ENCODE data around the gene ISYNA1.

ISYNA1 gene

DNA sequence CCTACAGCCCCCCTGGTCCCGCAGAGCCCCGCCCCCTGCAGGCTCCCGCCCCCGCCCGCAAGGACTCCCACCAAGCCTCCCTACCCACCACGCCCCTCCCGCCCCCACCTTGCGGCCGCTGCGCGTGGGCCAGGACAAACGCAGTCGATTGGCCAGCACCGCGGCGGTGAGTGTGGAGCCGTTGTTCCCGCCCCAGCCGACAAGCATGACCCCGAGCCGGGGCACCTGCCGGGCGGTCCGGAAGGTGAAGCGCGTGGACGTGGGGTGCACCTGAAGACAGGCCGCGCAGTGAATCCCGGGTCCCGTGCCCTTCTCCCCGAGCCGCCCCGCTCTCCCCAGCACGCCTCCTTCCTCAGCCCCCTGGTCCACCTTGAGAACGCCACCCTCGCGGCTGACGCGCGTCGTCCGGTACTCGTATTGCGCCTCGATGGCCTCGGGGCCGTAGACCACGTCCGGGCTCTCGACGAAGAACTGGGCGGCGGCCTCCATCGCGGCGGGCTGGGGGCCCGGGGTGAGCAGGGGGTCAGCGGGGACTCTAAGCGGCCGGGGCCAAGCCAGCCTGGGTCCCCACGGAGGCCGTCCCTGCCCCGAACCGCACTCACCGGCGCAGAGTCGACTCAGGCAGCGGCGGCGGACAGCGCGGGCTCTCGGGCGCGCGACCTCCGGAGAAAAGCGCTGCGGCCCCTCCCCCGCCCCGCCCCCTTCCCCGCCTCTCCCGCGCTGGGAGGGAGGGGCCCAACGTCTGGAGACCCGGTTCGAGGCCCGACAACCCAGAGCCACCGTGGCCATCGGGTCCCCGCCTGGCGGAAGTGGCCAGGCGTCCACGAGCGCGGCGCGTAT, at the start of gene ISYNA1:
TSS of gene ISYNA1 (minus strand) at position 643 of the 840 bp plus-strand sequence. CDS start at position 489, 154 bp downstream.
- DNase-seq, result no peak

DNA sequence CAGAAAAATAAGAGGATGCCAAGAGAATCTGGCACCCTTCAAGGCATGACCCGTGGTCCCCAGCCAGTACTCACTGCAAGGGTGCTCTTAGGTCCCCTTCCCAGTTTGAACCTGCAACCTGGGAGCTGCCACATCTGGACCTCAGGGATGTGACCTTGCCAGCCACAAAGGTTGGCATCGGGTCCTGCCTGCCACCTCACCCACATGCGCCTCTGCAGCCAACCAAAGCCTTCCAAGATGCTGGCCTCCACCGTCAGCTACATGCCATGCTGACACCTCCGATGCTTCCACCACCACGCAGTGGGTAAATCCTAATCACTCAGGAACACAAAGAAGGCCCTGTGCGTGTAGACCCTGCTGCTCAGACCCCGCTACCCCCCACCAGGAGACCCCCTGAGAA, 48.8 kb upstream of the ISYNA1 start:
- DNase-seq, result no peak

DNA sequence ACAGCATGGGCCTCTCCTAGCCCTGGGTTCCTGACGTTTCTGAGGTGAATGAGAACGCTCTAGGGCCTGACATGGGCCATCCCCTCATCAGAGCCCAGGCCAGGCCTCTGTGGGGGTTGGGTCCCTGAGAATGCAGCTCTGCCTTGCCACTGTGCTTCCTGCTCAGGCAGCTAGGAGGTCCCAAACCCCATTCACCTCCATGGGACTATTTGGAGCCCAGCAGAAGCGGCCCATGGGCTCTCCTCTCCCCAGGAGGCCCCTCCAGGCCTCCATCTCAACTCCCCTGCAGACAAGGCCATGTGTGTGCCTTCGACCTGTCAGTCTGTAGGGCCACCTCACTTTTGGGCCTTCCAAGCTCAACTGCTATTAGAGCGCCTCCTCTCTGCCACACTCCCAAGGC, 47.1 kb upstream of the ISYNA1 start:
- DNase-seq, result no peak

DNA sequence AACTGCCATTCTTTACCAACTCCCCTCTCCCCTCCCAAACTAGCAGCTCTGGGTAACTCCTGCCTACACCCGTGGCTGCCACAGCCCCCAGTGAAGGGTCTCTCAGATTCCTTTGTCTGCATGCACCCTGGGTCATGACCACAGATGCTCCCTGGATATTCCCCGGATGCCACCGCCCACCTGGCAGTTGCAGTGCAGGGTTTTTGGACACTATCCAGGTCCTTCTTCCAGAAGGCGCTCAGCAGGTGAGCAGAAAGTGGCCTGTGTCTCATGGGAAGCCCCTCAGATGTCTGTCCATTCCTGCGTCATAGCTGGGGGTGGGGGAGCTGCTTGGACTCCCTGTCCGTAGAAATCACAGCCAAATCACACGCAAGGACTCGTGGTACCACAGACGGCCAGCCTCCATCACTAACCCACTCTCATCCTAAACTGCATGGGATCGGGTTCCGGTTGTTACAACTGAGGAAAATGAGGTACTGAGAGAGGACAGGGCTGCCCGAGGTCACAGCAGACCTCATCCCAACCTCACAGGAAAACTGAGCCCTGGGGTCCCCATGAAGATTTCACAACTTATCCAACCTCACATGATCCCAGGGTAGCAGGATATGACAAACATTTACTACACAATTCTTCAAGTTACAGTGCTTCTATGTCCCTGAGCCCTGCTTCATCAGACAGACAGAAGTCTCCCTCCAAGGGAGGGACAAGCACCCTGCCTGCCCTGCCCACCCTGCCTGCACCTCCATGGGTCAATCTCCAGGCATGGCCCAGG, 45.4 kb upstream of the ISYNA1 start:
- no peak for DNase-seq

DNA sequence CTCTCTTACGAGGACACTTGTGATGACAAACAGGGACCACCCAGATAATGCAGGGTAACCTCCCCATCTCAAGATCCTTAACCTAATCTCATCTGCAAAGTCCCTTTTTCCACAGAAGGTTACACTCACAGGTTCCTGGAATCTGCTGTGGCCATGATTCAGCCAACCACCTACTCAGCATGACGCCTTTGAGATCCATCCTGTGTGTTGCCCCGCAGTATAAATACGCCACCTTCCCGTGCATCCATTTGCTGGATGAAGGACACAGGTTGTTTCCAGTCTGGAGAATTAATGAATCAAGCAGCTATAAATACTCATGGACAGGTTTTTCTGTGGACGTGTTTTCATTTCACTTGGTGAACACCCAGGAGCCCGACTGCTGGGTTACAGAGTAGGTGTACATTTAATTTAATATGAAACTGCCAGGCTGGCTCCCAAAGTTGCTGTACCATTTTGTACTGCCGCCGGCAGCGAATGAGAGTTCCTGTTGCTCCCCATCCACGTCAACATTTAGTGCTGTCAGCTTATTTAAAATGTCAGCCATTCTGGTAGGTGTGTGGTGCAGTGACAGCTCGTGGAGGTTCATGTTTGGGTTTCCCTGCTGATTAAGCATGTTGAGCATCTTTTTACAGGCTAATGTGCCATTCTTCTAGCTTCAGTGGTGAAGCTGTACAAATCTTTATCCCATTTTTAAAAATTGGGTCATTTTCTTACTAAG, 43.7 kb upstream of the ISYNA1 start:
- no peak for DNase-seq

DNA sequence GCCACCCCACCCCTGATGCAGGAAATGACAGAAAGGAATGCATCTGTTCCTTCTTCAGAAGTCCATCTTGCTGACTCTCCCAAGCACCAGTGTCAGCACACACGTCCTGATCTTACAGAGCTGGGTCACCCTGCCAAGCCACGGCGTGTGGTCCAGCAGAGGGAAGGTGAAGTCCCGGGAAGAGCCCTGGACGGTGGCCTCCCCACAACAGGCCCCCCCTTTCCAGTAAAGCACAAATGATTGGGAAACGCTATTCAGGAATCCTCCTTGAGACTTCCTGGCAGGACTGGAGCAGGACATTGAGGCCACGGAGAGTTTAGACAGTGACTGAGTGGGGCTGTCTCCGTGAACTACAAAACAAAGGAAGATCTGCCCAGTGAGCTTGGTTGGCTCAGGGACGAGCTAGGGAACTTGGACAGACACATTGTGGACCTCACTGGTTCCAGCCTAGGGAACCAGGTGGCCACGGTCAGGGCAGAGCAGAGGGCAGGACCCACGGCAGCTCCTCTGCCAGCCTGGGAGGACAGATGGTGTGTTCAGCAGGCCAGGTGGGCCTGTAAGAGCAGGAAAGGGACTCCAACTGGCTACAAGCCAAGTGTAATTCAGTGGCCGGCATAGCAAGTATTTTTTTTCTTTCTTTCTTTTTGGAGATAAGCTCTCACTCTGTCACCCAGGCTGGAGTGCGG, 42.2 kb upstream of the ISYNA1 start:
- DNase-seq, result no peak

DNA sequence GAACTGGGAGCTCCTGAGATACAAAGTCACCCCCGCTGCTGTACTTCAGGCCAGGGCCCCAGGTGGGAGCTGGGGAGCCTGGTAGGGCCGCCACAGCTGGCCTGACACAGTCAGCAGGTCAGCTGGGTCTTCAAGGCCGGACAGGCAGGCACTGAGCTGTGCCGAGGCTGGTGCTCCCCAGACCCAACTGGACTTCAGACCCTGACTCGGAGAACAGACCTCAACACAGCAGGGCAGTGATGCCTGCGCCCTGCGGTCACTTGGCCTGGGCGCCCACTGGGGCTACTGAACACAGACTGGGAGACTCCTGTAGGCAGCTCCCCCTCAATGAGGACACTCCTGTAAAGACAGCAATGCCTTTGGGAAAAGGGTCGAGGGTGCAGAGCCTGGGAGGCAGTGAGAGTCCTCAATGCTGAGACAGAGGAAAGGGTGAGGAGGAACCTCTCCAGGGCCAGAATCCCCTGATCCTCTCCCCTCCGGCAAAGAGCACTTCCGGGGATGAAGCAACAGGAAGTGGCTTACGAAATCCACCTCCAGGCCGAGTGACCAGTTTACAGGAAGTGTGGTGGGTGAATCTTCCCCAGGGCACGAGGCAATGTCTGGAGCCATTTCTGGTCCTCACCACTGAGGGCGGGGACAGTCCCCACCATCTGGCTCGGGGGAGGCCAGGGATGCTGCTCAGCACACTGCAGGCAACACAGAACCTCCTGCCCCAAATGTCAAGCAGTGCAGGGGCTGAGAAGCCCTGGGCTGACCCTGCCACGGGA, 40.8 kb upstream of the ISYNA1 start:
- peak; percentile 83 for DNase-seq

DNA sequence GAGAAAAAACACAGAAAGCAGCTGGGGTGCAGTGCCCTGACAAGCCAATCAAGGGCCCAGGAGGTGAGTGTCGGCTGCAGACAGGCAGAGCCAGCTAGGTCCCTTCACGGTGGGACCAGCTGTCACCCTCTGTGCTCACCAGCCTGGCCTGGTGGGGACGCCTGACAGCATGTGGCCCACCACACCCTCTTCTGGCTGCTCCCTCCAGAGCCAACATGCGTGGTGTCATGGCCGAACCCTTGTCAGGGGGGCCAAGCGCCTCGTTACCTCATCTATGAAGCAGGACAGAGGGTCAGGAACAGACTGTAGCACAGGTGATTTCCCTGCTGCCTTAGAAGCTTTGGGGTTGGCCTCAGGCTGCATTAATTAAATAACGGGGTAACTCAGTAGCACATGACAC, 40.0 kb upstream of the ISYNA1 start:
- DNase-seq, result no peak

DNA sequence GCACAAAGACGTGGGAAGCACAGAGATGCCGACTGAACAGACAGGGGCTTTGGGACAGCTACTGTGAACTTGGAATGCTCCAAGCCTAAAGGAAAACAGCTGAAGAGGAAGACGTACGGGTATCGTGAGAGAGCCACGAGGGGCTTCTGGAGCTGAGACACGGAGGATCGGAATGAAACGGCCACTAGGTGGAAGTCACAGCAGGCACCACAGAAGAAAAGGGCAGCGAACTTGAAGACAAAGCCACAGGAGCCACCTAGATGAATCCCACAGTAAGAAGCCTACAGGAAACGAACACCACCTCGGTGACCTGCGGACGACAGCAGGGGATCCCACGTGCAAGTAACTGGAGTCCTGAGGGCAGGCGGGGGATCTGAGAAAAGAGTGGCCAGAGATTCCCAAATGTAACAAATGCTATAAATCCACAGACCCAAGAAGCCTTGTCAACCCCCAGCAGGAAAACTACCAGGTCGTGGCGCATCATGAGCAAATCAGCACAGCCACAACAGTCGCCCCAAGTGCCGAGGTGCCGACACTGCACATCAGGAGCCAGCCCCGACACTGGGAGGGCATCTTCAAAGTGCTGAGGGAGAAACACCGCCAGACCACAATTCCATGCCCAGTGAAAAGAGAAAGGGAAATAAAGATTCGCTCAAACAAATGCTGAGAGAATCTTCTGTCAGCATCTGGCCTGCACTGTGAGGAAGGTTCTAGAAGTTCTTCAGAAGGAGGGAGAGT, 39.3 kb upstream of the ISYNA1 start:
- DNase-seq, result no peak

DNA sequence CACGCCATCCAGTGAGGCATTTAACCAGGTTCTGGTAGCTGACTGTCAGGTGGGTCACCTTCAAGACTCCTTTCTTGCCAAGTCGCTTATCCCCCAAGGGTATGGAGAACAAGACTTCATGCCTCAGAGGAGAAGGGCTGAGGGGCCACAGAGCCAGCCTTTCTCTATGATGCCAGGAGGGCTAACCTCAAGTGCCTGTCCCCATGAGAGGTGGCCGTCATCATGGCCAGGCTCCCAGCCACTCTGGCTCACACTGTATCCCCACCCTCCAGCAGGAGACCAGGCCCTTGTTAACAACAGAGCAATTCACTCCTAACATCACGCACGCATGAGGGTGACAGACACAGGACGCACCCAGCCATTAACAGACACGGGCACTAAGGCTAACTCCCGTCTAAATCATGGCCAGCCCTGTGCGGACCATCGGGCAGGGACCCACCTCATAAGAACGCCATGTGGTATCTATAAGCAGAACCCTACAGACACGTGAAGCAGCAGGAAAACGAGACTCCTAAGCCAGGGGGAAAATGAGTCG, 38.6 kb upstream of the ISYNA1 start:
- DNase-seq, result no peak

DNA sequence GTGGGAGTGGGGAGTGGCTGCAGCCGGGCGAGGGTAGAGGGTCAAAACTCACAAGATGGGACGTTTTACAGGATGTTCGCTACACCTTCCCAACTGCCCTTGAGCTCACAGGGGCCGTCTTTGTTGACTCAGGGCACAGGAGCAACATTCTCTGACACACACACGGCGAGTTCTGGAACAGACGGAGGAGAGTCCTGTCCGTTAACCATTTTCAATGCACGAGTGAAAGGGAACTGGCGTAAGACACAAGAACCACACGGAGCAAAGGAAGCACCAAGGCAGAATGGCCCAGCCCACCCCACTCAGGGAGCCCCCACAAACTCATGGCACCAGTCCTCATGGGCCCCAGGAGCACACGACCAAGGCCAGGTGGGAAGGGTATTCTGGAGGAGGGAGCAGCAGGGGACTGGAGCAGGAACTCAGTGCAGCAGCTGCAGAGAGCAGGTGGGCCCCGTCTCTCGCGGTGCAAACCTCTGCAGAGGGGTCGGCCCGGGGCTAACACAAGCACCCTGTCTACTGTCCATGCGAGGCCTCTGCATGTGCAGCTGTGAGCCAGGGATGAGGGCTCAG, 37.9 kb upstream of the ISYNA1 start:
- DNase-seq, result no peak

DNA sequence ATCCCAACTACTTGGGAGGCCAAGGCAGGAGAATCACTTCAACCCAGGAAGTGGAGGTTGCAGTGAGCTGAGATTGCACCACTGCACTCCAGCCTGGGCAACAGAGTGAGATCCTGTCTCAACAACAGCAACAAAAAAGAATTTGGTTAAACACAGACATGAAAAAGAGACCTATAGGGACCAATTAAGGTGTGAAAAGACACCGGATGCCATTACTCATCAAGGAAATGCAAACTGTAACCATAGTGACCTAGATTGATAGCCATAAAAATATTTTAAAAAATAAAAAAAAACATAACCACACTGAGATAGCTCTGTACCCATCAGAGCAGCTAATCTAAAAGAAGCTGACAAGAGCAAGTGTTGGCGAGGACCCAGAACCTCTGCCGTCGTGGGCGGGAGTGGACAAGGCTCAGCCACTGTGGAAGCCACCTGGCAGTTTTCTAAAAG, 37.1 kb upstream of the ISYNA1 start:
- peak; percentile 68 for DNase-seq

DNA sequence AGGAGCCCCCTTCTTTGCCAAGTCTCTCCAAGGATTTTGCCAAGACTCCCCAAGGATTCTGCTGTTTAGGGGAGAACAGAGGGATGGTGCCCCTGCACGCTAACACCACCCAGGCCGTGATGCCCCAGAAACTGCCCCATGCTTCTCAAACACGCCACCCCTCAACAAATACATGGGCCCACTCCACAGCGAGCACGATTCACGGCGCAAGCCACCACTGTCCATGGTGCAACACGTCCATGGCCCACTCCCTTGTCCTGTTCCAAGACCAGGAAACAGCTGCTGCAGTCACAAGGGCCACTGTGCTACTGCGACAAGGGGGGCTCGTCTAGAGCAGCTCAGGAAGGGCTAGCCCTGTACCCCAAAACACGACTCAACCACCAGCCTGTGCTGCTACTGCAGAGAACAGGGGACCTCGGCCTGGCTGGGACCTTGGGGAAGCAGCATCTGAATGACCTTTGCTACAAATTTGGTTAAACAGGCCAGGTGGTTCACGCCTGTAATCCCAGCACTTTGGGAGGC, 36.5 kb upstream of the ISYNA1 start:
- no peak for DNase-seq

DNA sequence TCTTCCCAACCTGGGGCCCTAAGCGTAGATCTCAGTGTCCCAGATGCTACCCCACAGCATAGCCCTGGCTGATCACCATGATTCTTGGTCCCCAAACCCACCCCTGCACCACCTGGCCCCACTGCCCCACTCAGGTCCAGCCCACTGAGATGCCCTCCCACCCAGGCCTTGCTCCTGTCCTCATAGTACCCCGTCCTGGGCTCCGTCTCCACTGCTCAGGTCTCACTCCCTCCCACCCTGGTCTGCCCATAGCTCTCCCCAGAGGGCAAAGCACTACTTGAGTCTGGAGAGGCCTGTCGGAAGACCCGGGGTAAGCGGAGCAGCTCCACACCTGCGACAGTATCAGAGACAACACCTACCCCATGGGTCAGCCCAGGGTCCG, 35.8 kb upstream of the ISYNA1 start:
- no peak for DNase-seq

DNA sequence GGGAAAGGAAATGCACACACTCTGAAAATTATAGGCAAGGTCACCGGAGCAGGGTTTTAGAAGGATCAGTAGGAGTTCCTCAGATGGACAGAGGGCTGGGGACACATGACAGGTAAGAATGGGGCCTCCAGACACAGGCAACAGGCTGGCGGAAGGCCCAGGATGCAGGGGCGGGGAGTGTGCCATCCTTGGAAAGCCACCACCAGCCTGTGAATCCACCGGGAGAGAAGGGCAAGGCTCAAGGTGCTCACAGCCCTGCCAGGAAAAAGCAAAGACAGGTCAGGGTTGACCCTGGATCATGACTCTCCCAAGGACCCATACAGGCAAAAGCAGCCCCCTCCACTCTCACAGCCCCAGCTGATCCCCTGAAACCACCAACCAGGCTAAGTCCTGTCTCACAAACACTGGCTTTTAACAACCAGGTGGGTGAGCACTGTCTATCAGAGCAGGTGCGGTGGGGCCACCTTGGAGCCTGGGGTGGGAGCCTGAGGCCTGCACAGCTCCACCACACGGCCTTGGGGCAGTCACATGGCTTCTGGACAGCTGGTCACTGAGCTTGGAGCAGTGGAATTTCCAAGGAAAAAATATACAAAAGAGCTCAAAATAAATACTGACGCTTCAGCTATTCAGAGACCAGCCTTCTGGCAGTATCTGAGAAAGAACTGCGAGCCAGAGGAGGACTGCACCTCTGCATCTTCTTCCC, 35.2 kb upstream of the ISYNA1 start:
- no peak for DNase-seq

DNA sequence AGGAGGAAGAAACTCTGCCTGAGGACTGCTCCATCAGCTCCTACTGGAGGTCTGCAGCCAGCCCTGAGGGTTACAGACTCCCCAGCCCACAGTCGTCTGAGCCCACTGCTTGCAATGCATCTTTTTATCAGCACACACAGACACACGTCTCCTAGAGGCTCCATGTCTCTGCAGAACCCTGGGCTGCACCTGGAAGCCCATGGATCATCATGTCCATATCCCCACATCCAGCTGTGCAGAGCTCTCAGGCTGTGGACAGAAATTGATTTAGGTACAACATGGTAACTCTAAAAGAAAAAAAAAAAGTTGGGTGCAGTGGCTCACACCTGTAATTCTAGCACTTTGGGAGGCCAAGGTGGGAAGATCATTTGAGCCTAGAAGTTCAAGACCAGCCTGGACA, 32.9 kb upstream of the ISYNA1 start:
- no peak for DNase-seq

DNA sequence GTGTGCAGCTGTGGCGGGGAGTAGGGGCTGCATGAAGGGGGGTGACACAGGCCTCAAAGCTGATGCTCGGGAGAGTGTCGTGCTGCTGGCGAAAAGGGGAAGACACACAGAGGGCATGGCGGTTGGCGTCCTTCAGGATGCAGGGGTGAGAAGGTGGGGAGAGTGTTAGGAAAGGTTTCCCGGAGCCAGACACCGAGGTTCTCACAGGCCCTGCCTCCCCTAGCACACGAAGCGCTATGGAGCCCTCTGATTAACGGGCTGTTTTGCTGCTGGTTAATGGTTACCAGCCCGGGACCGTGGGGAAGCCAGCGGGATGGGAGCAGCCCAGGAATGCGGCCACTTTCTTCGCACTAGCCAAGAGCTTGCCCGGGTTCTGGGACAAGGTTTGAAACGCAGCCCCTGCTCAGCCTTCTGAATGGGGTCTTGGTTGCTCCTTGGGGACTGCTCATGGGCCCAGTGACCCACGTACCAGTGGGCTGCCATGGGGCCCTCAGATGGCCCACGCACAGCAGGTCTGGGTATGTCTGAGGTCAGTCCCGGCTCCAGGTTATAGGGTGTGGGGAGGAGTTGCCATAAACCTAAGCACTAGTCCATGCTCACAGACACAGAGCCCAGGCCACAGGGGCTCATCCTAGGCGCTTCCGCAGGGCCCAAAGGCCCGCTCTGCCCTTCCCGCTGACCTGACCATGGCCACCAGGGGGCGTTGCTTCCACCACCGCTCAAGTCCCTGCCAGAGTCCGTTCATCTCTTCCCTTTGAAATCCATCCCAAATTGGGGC, 31.3 kb upstream of the ISYNA1 start:
- DNase-seq, result peak; percentile 60

DNA sequence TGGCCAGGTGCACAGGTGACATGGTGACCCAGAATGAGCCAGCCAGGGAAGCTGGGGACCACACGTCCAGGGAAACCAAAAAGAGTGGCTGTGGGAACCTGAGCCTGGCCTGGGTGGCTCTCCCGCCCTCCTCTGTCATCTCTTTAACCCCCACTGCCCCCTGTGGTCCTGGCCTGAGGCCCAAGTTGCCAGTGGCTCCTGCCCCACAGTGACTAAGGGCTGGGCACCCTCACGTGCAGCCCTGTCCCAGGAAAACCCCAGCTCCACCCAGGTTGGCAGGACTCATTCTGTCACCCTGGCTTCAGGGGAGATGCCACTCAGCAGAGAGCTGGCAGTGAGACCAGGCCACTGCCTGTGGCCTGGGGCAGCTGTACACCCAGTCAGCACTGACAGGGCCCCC, 30.6 kb upstream of the ISYNA1 start:
- no peak for DNase-seq

DNA sequence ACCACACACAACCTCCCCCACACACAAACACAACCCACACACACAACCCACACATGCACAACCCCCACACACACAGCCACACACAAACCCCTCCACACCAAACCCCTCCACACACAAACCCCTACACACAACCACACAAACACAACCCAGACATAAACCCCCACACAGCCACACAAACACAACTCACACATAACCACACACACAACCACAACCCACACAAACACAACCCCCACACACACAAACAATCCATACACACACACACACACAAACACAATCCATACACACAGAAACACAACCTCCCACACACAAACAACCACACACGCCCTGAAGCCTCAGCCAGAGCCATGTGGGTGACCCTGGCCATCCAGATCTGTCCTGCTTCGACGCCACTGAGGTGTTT, 30.0 kb upstream of the ISYNA1 start:
- DNase-seq, result no peak

Data from activated CD4-positive, alpha-beta T cell treated with anti-CD3 and anti-CD28 coated beads, Interleukin-2, amount 50 U/mL, for 16 hours (primary cell).